MV-4-11 (cell line): ENCODE data around the gene RBM3.

ENCODE experiments used
- DNase-seq: peaks from one replicate; lab custom pipeline; 2025; lab: John Stamatoyannopoulos, UW

Gene RBM3

GRCh38 chrX:48578661-48579128, 4.4 kb downstream of the RBM3 start:
- no peak for DNase-seq

DNA sequence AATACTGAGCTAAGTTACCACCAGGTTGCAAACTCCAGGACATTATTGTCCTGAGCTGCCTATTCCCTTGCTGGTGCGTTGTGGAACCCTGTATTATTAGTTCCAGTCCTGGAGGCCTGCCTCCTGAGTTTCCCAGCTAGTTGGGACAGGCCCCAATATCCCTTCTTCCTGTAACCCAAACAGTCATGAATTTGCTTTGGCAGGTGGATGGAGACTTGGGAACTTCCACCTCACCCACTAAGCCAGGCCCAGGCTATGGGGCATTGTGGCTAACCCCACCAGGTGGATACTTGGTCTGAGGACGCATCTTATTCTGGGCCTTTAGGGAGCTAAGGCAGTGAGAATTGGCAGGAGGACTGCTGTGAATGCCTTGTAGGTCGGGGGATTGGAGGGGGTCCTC, 5.0 kb downstream of the RBM3 start:
- no peak for DNase-seq

DNA sequence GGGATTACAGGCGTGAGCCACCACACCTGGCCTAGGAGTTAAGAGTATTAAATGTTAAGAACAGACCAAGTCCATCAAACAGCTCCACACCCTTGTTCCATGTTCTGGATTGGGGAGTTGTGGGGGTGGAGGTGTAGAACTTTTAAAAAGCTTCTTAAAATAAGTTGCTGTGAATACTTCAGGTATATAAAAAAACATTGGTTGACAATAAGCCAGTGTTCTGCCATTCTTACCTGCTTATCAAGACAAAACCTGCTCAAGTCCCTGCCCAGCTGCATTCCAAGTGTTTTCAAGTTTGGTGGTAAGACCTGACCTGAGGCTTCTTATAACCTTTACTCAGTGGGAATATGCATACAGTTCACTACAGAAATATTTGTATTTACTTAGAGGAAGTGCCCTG, 6.4 kb downstream of the RBM3 start:
- DNase-seq, result no peak

DNA sequence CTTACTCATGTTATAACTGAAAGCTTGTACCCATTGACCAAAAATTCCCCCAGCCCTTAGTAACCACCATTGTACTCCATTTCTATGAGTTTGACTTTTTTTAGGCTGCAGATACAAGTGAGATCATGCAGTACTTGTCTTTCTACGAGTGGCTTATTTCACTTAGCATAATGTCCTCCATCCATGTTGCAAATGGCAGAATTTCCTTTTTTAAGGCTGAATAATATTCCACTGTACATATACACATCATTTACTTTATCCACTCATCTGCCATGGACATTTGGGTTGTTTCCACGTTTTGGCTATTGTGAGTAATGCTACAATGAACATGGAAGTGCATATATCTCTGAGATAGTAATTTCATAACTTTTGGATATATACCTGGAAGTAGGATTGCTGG, 10.4 kb downstream of the RBM3 start:
- DNase-seq, result no peak

DNA sequence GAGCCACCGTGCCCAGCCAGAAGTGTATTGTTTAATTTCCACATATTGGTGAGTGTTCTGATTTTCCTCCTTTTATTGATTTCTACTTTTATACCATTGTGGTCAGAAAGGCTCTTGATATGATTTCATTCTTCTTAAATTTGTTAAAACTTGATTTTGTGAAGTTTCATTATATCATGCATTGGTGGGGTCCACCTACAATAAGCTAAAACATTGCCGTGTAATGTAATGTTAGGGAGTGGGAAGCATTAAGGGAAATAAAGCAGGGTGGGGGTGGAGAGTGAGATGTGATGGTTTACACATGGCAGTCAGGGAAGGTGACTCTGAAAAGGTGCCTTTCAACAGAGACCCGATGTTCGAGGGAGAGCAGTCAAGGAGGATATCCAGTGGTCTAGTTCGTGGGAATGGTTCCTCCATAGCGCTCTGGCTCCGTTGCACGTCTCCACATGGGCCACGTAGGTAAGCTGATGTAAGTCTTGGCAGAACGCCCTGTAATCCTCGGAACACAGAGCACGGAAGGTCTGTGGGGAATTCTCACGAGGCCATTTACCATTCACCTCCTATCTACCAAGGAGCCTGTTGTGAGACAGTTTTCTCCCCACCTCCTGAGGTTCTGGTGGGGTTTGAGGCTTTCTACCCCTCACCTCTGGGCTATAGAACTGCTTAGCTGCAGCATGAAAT, 15.3 kb downstream of the RBM3 start:
- DNase-seq, result no peak

- DNase-seq, result peak; percentile 8
Measured at GRCh38 chrX:48590203-48591103, 16.2 kb downstream of the RBM3 start.

GRCh38 chrX:48591255-48591791, 17.0 kb downstream of the RBM3 start:
- DNase-seq, result no peak

DNA sequence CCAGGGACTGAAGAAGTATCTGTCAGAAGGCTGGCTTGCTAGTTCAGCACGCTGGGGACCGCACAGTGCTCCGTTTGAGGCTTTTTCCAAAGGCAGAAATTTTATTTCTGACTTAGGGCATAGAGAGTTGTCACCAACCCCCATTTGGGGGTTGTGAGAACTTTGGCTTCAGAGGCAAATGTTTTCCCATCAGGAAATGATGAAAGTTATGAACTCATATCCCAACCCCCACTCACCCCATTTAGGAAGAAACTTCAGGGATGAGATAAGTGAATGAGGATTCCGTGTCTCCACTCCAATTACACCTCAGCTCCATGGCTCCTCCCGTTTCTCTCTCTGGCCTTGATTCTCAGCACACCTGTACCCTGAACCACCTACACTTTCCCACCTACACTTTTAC, 18.7 kb downstream of the RBM3 start:
- DNase-seq, result no peak

GRCh38 chrX:48595929-48596328, 21.6 kb downstream of the RBM3 start:
- no peak for DNase-seq

DNA sequence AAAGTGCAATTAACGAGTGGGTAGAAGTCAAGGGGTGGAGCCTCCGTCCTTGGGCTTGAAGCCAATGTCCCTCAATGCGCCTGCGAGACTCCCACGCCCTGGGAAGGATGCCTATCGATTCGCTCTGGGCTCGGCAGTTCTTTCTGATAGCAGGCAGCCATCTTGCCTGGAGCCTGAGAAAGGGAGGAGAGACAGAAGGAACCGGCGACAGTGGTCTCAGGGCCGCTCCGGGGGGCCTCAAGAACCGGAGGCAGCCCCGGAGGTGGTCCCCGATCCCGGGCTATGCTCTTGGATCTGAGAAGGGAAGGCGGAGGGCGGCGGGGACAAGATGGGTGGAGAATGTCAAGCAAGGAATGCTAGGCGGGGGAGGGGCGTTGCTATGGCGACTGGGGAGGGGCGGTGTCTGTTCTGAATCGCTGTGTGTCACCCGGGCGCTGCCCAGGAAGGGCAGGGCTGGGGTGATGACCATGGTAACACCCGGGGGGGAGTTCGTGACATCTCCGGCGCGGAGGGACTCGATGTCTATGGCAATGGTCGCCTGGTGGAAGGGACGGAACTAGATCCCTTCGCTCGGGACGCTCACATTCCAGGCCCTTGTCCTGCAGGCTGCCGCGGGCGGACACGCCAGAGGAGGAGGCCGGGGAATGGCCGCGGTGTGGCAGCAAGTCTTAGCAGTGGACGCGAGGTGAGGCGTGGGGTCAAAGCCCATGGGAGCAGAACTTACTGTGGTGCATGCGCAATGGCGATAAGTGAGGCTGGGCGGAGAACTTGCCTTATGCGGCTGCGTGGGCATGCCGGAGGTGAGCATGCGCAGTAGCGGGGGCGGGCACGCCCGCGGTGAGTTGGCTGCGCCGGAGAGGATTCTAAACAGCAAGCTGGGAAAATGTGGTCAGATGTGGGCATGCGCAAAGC, 23.3 kb downstream of the RBM3 start, which contains the start of gene WDR13:
WDR13 (plus strand) TSS at position 140 of the 912 bp plus-strand sequence; CDS start at position 645, 505 bp downstream.
- peak; percentile 86 for DNase-seq

DNA sequence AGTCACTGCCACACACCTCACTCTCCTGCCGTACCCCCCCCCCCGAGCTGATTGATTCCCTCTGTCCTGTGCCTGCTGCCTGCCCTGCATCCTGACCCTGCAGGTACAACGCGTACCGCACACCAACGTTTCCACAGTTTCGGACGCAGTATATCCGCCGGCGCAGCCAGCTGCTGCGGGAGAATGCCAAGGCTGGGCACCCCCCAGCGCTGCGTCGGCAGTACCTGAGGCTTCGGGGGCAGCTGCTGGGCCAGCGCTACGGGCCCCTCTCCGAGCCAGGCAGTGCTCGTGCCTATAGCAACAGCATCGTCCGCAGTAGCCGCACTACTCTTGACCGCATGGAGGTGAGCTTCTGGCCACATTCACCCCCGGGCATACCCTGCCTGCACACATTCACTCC, 24.3 kb downstream of the RBM3 start:
- no peak for DNase-seq

GRCh38 chrX:48599341-48599740, 25.1 kb downstream of the RBM3 start:
- DNase-seq, result no peak

- no peak for DNase-seq
Measured at GRCh38 chrX:48600226-48600625, 25.9 kb downstream of the RBM3 start.

GRCh38 chrX:48601741-48602394, 27.6 kb downstream of the RBM3 start:
- DNase-seq, result no peak

GRCh38 chrX:48604701-48605100, 30.4 kb downstream of the RBM3 start:
- no peak for DNase-seq

- DNase-seq, result no peak
Measured at GRCh38 chrX:48606091-48606490, 31.8 kb downstream of the RBM3 start.

- DNase-seq, result no peak
Measured at GRCh38 chrX:48611703-48612102, 37.4 kb downstream of the RBM3 start.

DNA sequence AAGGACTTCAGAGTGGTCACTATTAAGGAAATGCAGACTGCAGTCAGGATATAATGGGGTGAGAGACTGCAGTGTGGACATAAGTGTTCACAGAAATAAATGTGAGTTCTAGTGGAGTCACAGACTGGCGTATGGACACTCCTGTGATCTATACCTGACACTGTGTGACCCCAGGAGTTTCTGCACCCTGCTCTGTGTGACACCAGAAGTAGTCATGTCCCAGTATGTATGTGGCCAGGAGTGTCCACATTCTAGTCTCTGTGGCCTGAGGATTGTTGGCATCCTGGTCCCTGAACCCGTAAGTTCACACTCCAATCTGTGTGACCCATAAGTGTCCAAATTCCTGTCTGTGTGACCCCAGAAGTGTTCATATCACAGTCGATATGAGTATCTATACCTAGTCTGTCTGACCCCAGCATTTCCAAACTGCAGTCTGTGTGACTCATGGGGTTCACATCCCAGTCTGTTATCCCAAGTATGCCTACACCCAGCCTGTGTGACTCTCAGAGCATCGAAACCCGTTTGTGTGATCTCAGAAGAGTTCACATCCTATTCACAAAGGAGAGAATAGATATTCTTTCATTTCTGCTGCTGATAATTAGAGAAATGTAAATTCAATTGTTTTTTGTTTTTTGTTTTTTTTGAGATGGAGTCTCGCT, 39.3 kb downstream of the RBM3 start:
- no peak for DNase-seq

GRCh38 chrX:48616576-48616975, 42.3 kb downstream of the RBM3 start:
- DNase-seq, result peak; percentile 73

DNA sequence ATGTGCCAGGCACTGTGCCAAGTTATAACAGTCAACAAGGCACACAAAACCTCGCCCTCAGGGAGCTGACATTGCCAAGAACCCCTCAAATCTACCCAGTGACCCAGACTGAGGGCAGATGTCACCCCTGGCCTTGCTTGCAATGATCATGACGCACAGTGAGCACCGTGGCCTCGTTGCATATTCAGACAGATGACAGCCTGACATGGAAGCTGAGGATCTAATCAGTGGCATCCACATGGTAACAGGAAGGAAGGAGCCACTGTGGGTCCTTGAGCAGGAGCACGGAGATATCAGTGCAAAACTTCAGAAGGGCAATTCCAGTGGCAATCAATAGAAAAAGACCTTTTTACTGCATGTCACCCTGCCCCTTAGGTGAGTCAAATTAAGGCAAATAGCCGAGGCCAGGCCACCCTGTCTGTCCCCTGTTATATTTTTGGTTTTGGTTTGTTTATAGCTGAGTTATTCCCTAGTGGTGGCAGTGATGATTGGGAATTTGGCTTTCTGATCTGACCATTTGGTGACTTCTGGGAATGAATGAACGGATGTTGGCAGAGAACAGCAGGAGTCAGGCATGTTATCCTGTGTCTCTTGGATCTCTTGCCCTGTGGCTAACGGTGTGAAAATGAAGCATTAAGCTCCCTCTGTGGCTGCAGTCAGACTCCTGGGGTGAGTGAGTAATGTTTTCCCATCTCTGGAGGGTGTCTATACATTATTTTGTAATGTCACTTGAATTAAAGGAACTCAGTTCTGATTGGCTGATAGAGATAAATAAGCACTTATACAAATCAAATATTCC, 43.5 kb downstream of the RBM3 start:
- no peak for DNase-seq
